Measurements from ENCODE around the gene CAPN2. TPM values are rescaled to one million over a fixed set of nuclear protein-coding genes. Genes with fewer than 3 reads are reported as not detected.

Gene CAPN2
- total and polyA plus RNA-seq, 2 donors (not counting 1 experiment from before 2014, with no cell fraction given): 63.9 to 79.6 TPM

- no peak overlapping the region for H2AFZ ChIP-seq (ENCODE audit: insufficient read depth, low read depth, low read length, poor library complexity, severe bottlenecking)
- ATAC-seq (ENCODE audit: low read depth) (no peak), DNase-seq (no peak)
- peaks cover 8 to 24% of the 10 kb centered on the region in 2 experiments for H3K36me3 ChIP-seq (replicated peaks in 1 of 2; ENCODE audit: control extremely low read depth in 1 of 2, control insufficient read depth in 1 of 2, extremely low read depth in 1 of 2, insufficient read depth in 2 of 2, low read length in 1 of 2)
- H3K4me3 ChIP-seq (ENCODE audit: control extremely low read depth in 1 of 5, extremely low read depth in 1 of 5, insufficient read depth in 1 of 5, low read depth in 2 of 5, low read length in 4 of 5): no peak overlapping the region
- H3K9ac ChIP-seq (ENCODE audit: low read length): no peak overlapping the region
- no peak for TF ChIP-seq EZH2 (IDR thresholded peaks at IDR 0.05; ENCODE audit: borderline replicate concordance, insufficient read depth, low read depth, low read length, poor library complexity, severe bottlenecking)
- TF ChIP-seq, protein P1, sequence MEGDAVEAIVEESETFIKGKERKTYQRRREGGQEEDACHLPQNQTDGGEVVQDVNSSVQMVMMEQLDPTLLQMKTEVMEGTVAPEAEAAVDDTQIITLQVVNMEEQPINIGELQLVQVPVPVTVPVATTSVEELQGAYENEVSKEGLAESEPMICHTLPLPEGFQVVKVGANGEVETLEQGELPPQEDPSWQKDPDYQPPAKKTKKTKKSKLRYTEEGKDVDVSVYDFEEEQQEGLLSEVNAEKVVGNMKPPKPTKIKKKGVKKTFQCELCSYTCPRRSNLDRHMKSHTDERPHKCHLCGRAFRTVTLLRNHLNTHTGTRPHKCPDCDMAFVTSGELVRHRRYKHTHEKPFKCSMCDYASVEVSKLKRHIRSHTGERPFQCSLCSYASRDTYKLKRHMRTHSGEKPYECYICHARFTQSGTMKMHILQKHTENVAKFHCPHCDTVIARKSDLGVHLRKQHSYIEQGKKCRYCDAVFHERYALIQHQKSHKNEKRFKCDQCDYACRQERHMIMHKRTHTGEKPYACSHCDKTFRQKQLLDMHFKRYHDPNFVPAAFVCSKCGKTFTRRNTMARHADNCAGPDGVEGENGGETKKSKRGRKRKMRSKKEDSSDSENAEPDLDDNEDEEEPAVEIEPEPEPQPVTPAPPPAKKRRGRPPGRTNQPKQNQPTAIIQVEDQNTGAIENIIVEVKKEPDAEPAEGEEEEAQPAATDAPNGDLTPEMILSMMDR (IDR thresholded peaks at IDR 0.05): no peak
- H3K9me3 Mint-ChIP-seq (ENCODE audit: insufficient read depth): no peaks in the 10 kb centered on the region
- H3K27ac Mint-ChIP-seq: no peak overlapping the region
- H3K27me3 Mint-ChIP-seq: no peaks in the 10 kb centered on the region
- H4K20me1 ChIP-seq (ENCODE audit: control insufficient read depth, insufficient read depth, low read length, poor library complexity, severe bottlenecking): peaks cover 5% of the 10 kb centered on the region
- no peaks in the 10 kb centered on the region for H3K27me3 ChIP-seq (replicated peaks in 1 of 4; ENCODE audit: control extremely low read depth in 1 of 4, control insufficient read depth in 3 of 4, insufficient read depth in 4 of 4, low read length in 3 of 4)
- ChIA-PET CTCF (interaction anchor here (0.6 to 4.3 kb wide), 12 partner anchors 10 to 306 kb away, joined by 3 to 40 read pairs (median 7); no protein-coding TSS in a partner anchor), POLR2A (no interaction called here)
- H3K4me1 ChIP-seq (ENCODE audit: control insufficient read depth in 2 of 2, insufficient read depth in 2 of 2, low read length in 2 of 2): no peaks in the 10 kb centered on the region
- no CpG with 5 or more reads among the region's 2 CpGs for WGBS (ENCODE audit: insufficient coverage)
- no peak overlapping the region for H3K27ac ChIP-seq (ENCODE audit: low read length in 2 of 2)
- no peak overlapping the region for H3K4me2 ChIP-seq (replicated peaks; ENCODE audit: low read depth, low read length, poor library complexity, severe bottlenecking)
- H3K4me1 Mint-ChIP-seq: peaks cover 9% of the 10 kb centered on the region
- intact Hi-C loops (cut with micrococcal nuclease): loop anchor here (5.0 kb wide), 1 partner anchor 37 kb away; the partner anchor contains the start of gene TP53BP2
- peaks cover 9% of the 10 kb centered on the region for H3K79me2 ChIP-seq (ENCODE audit: control insufficient read depth, insufficient read depth, low read length)
- H3K9me3 ChIP-seq (ENCODE audit: control extremely low read depth in 1 of 3, control insufficient read depth in 2 of 3, insufficient read depth in 1 of 3, low read length in 2 of 3): no peaks in the 10 kb centered on the region
- no peak overlapping the region for H3K4me3 Mint-ChIP-seq
Measured at GRCh38 chr1:223810586-223810985, 98.2 kb downstream of the CAPN2 start.

GRCh38 chr1:223811634-223812101, 99.3 kb downstream of the CAPN2 start:
- H3K27ac ChIP-seq (ENCODE audit: low read length in 2 of 2): no peak overlapping the region
- H3K4me1 ChIP-seq (ENCODE audit: control insufficient read depth in 2 of 2, insufficient read depth in 2 of 2, low read length in 2 of 2): no peaks in the 10 kb centered on the region
- no peaks in the 10 kb centered on the region for H3K9me3 Mint-ChIP-seq (ENCODE audit: insufficient read depth)
- peaks cover 19% of the 10 kb centered on the region for H3K79me2 ChIP-seq (ENCODE audit: control insufficient read depth, insufficient read depth, low read length)
- WGBS (ENCODE audit: insufficient coverage): no CpG with 5 or more reads among the region's 3 CpGs
- no peak for TF ChIP-seq EZH2 (IDR thresholded peaks at IDR 0.05; ENCODE audit: borderline replicate concordance, insufficient read depth, low read depth, low read length, poor library complexity, severe bottlenecking)
- TF ChIP-seq, protein P1 (IDR thresholded peaks at IDR 0.05): peak; percentile 77
- no peak overlapping the region for H3K4me3 ChIP-seq (ENCODE audit: control extremely low read depth in 1 of 5, extremely low read depth in 1 of 5, insufficient read depth in 1 of 5, low read depth in 2 of 5, low read length in 4 of 5)
- peaks cover 11% of the 10 kb centered on the region for H4K20me1 ChIP-seq (ENCODE audit: control insufficient read depth, insufficient read depth, low read length, poor library complexity, severe bottlenecking)
- no peak overlapping the region for H3K27ac Mint-ChIP-seq
- H3K4me1 Mint-ChIP-seq: peaks cover 9% of the 10 kb centered on the region
- DNase-seq (peak; percentile 57), ATAC-seq (ENCODE audit: low read depth) (peak; percentile 43)
- no peaks in the 10 kb centered on the region for H3K9me3 ChIP-seq (ENCODE audit: control extremely low read depth in 1 of 3, control insufficient read depth in 2 of 3, insufficient read depth in 1 of 3, low read length in 2 of 3)
- CTCF ChIA-PET: interaction anchor here (0.7 to 4.3 kb wide), 24 partner anchors 9 to 978 kb away, joined by 3 to 40 read pairs (median 5); partner anchors contain the start of gene TP53BP2
- no peak overlapping the region for H3K4me3 Mint-ChIP-seq
- no peak overlapping the region for H3K4me2 ChIP-seq (replicated peaks; ENCODE audit: low read depth, low read length, poor library complexity, severe bottlenecking)
- H3K27me3 ChIP-seq (replicated peaks in 1 of 4; ENCODE audit: control extremely low read depth in 1 of 4, control insufficient read depth in 3 of 4, insufficient read depth in 4 of 4, low read length in 3 of 4): no peaks in the 10 kb centered on the region
- no peak overlapping the region for H3K9ac ChIP-seq (ENCODE audit: low read length)
- intact Hi-C loops (cut with micrococcal nuclease): loop anchor here (5.0 kb wide), 1 partner anchor 36 kb away; the partner anchor contains the start of gene TP53BP2
- H3K36me3 ChIP-seq (replicated peaks in 1 of 2; ENCODE audit: control extremely low read depth in 1 of 2, control insufficient read depth in 1 of 2, extremely low read depth in 1 of 2, insufficient read depth in 2 of 2, low read length in 1 of 2): peaks cover 11 to 21% of the 10 kb centered on the region in 2 experiments
- POLR2A ChIA-PET: interaction anchor here (0.6 to 0.7 kb wide), 4 partner anchors 10 to 518 kb away, joined by 3 to 4 read pairs (median 4); partner anchors contain the start of gene NVL
- H2AFZ ChIP-seq (ENCODE audit: insufficient read depth, low read depth, low read length, poor library complexity, severe bottlenecking): no peak overlapping the region
- no peaks in the 10 kb centered on the region for H3K27me3 Mint-ChIP-seq
